NCI-H2081 (cell line): ENCODE measurements around the gene DCHS2.

Experiments used
- DNase-seq, 2 experiments: peaks; one replicate each; lab custom pipeline; 2025; lab: John Stamatoyannopoulos, UW

The DCHS2 gene

GRCh38 chr4:154390324-154390723 is 101.3 kb downstream of the DCHS2 start:
- no peak for DNase-seq

GRCh38 chr4:154389148-154389547 is 102.5 kb downstream of the DCHS2 start:
- DNase-seq: no peak

- no peak for DNase-seq
Measured at GRCh38 chr4:154384012-154384411, 107.6 kb downstream of the DCHS2 start.

GRCh38 chr4:154376486-154376885 is 115.1 kb downstream of the DCHS2 start:
- no peak for DNase-seq

GRCh38 chr4:154368060-154368459 is 123.5 kb downstream of the DCHS2 start:
- no peak for DNase-seq

- DNase-seq: no peak
Measured at GRCh38 chr4:154367659-154368058, 123.9 kb downstream of the DCHS2 start.

- DNase-seq: no peak
Measured at GRCh38 chr4:154366956-154367355, 124.6 kb downstream of the DCHS2 start.

- no peak for DNase-seq
Measured at GRCh38 chr4:154364066-154364845, 127.3 kb downstream of the DCHS2 start.

GRCh38 chr4:154361450-154361849 is 130.1 kb downstream of the DCHS2 start:
- DNase-seq: no peak

GRCh38 chr4:154360491-154360890 is 131.1 kb downstream of the DCHS2 start:
- DNase-seq: no peak

GRCh38 chr4:154354883-154355282 is 136.7 kb downstream of the DCHS2 start:
- no peak for DNase-seq

GRCh38 chr4:154349829-154350228 is 141.8 kb downstream of the DCHS2 start:
- no peak for DNase-seq

- DNase-seq: no peak
Measured at GRCh38 chr4:154348657-154349056, 142.9 kb downstream of the DCHS2 start.

GRCh38 chr4:154345359-154345758 is 146.2 kb downstream of the DCHS2 start:
- DNase-seq: no peak

GRCh38 chr4:154344686-154345085 is 146.9 kb downstream of the DCHS2 start:
- no peak for DNase-seq

- no peak for DNase-seq
Measured at GRCh38 chr4:154343651-154344050, 147.9 kb downstream of the DCHS2 start.

GRCh38 chr4:154341448-154341847 is 150.2 kb downstream of the DCHS2 start:
- DNase-seq: no peak

- no peak for DNase-seq
Measured at GRCh38 chr4:154335588-154335987, 156.0 kb downstream of the DCHS2 start.

GRCh38 chr4:154332681-154333421 is 158.7 kb downstream of the DCHS2 start:
- DNase-seq: no peak

- DNase-seq: no peak
Measured at GRCh38 chr4:154329939-154330338, 161.7 kb downstream of the DCHS2 start.

- peak in 1 of 2 experiments; percentile 5 for DNase-seq
Measured at GRCh38 chr4:154329268-154329868, 162.2 kb downstream of the DCHS2 start.

- DNase-seq: no peak
Measured at GRCh38 chr4:154328030-154328429, 163.6 kb downstream of the DCHS2 start.

GRCh38 chr4:154320521-154320920 is 171.1 kb downstream of the DCHS2 start:
- no peak for DNase-seq
